Adrenal gland (tissue), 5 donors: Measurements from ENCODE around the gene CMTM8.

Source experiments
- CTCF ChIP-seq, 6 experiments: fragments of 450-650 bp in 4 of 6; fragments of 200-600 bp in 2 of 6; sonication (generic) in 1 of 6; IDR thresholded peaks; 1 replicate in 5 of 6; 2 replicates in 1 of 6; pipeline versions ENCODE4 v1.5.1 to v1.8.0; 2016 to 2021; ENCODE audit warnings: antibody characterized with exemption in 6 of 6, mild to moderate bottlenecking in 2 of 6, moderate library complexity in 1 of 6
- POLR2A ChIP-seq, 2 donors: fragments of 450-650 bp; IDR thresholded peaks; one replicate each; pipeline ENCODE4 v1.6.1; 2017; ENCODE audit warnings: antibody characterized with exemption in 2 of 2, mild to moderate bottlenecking in 2 of 2, moderate library complexity in 1 of 2
- donor health status: DM: no; HTN: no; CAD: no.

- TF ChIP-seq CTCF (IDR thresholded peaks at IDR 0.05): no peak
- TF ChIP-seq POLR2A (IDR thresholded peaks at IDR 0.05): no peak
These were observed 52.1 kb downstream of the CMTM8 start for GRCh38 chr3:32290619-32291018.
